GM12891 (cell line): ENCODE results near the gene ST3GAL3.

ENCODE experiments used
- PAX5 ChIP-seq: IDR thresholded peaks from 2 replicates; pipeline ENCODE4 v1.6.1; 2011; ENCODE audit warnings: low read length, moderate library complexity, mild to moderate bottlenecking; ENCODE audit not compliant: insufficient read depth, severe bottlenecking
- POLR2A ChIP-seq: IDR thresholded peaks from 2 replicates; pipeline ENCODE4 v1.6.1; 2011; ENCODE audit warnings: low read depth, low read length, control low read depth
- POLR2AphosphoS5 ChIP-seq: IDR thresholded peaks from 2 replicates; pipeline ENCODE4 v1.6.1; 2011; ENCODE audit warnings: low read depth, low read length, control low read depth
- POU2F2 ChIP-seq: IDR thresholded peaks from 2 replicates; pipeline ENCODE4 v1.6.1; 2011; ENCODE audit warnings: low read depth, mild to moderate bottlenecking, control low read depth, low read length, moderate library complexity
- SPI1 ChIP-seq: IDR thresholded peaks from 2 replicates; pipeline ENCODE4 v1.6.1; 2011; ENCODE audit warnings: low read depth, low read length, control low read depth
- TAF1 ChIP-seq: IDR thresholded peaks from 2 replicates; pipeline ENCODE4 v1.6.1; 2011; ENCODE audit warnings: low read depth, low read length, control low read depth

DNA sequence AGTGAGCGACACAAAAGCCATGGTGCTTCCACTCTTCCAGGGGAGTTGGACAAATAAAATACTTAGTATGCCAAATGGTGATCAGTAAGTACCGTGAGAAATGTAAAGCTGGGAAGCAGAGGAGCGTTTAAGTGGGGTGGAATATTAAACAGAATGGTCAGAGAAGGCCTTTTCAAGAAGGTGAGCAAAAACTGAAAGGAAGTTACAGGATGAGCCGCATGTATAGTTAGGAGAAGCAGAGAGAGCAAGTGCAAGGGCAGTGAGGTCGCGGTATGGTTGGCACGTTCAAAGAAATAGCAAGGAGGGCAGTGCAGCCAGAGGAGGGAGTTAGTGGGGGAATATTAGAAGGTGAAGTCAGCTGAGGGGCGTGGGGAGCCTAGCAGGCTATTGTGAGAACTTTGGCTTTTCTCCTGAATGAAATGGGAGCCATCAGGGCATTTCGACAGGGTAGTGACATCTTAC lies 266.7 kb downstream of the ST3GAL3 start:
- no peak for TF ChIP-seq POLR2A
- no peak for TF ChIP-seq POLR2AphosphoS5
- no peak for TF ChIP-seq TAF1
- TF ChIP-seq POU2F2 = no peak
- TF ChIP-seq PAX5 = no peak
- no peak for TF ChIP-seq SPI1
